GM12891 (cell line): ENCODE data around the gene PHF13.

Experiments
- PAX5 ChIP-seq: IDR thresholded peaks from 2 replicates; pipeline ENCODE4 v1.6.1; 2011; ENCODE audit warnings: low read length, moderate library complexity, mild to moderate bottlenecking; ENCODE audit not compliant: insufficient read depth, severe bottlenecking
- POLR2A ChIP-seq: IDR thresholded peaks from 2 replicates; pipeline ENCODE4 v1.6.1; 2011; ENCODE audit warnings: low read depth, low read length, control low read depth
- POLR2AphosphoS5 ChIP-seq: IDR thresholded peaks from 2 replicates; pipeline ENCODE4 v1.6.1; 2011; ENCODE audit warnings: low read depth, low read length, control low read depth
- POU2F2 ChIP-seq: IDR thresholded peaks from 2 replicates; pipeline ENCODE4 v1.6.1; 2011; ENCODE audit warnings: low read depth, mild to moderate bottlenecking, control low read depth, low read length, moderate library complexity
- SPI1 ChIP-seq: IDR thresholded peaks from 2 replicates; pipeline ENCODE4 v1.6.1; 2011; ENCODE audit warnings: low read depth, low read length, control low read depth
- TAF1 ChIP-seq: IDR thresholded peaks from 2 replicates; pipeline ENCODE4 v1.6.1; 2011; ENCODE audit warnings: low read depth, low read length, control low read depth

DNA sequence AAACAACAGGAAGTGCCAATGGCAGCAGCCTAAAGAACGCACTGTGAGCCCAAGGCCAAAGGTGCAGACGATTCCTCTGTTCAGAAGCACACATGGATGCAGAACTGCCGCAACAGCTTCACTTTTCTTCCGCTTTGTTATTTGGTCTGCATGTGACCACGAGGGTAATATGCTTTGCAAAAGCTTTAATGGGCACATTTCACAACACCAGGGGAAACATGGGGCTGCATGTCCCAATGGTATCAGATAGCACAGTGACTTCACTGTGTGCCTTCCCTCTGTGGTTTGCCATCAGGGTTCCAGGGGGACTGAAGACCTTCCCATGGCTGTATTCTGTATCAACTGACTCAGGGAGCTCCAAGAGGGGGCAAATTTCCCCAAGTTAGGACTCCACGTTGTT lies 39.5 kb downstream of the PHF13 start:
- TF ChIP-seq POLR2A (no peak), POLR2AphosphoS5 (no peak), TAF1 (no peak), SPI1 (no peak), PAX5 (no peak), POU2F2 (no peak)
